HepG2 (cell line): ENCODE measurements around the gene AMELY. TPM values are rescaled to one million over a fixed set of nuclear protein-coding genes. Genes with fewer than 3 reads are reported as not detected.
A peak's percentile ranks its signal among the peaks of the same experiment; 100 is the strongest.

ENCODE experiments used
- EP300 ChIP-seq, 3 experiments: sonication (generic) in 1 of 3; formaldehyde crosslinking in 1 of 3; IDR thresholded peaks; 2 replicates each; pipeline versions ENCODE4 v1.5.1 to v1.6.1; 2011 to 2020; ENCODE audit warnings: low read depth in 2 of 3, low read length in 2 of 3, borderline replicate concordance in 1 of 3, improper control_type of control experiment in 1 of 3, mild to moderate bottlenecking in 1 of 3, missing genetic modification reagents in 1 of 3, moderate library complexity in 1 of 3
- GATAD2A ChIP-seq: IDR thresholded peaks from 2 replicates; pipeline ENCODE4 v1.6.1; 2016
- GPN1 ChIP-seq: sonication (generic); formaldehyde crosslinking; IDR thresholded peaks from 2 replicates; pipeline ENCODE4 v1.5.1; 2020; ENCODE audit warnings: missing genetic modification reagents, borderline replicate concordance
- GZF1 ChIP-seq: sonication (generic); formaldehyde crosslinking; IDR thresholded peaks from 2 replicates; pipeline ENCODE4 v1.5.1; 2020; ENCODE audit warnings: mild to moderate bottlenecking, missing genetic modification reagents
- MIER2 ChIP-seq: IDR thresholded peaks from 2 replicates; pipeline ENCODE4 v1.6.1; 2016; ENCODE audit warnings: missing biosample characterization, missing genetic modification reagents
- RARA ChIP-seq: IDR thresholded peaks from 2 replicates; pipeline ENCODE4 v1.6.1; 2016; ENCODE audit warnings: missing genetic modification reagents, missing compliant biosample characterization
- SKI ChIP-seq: fragments of 450-650 bp; IDR thresholded peaks from one replicate; pipeline ENCODE4 v1.6.1; 2018; ENCODE audit warnings: mild to moderate bottlenecking; ENCODE audit not compliant: partially characterized antibody
- SOX5 ChIP-seq: IDR thresholded peaks from 2 replicates; pipeline ENCODE4 v1.6.1; 2016; ENCODE audit warnings: borderline replicate concordance
- ZNF441 ChIP-seq: sonication (generic); formaldehyde crosslinking; IDR thresholded peaks from 2 replicates; pipeline ENCODE4 v1.7.0; 2021; ENCODE audit warnings: missing genetic modification reagents, borderline replicate concordance
- ZNF577 ChIP-seq: sonication (generic); formaldehyde crosslinking; IDR thresholded peaks from 2 replicates; pipeline ENCODE4 v1.4.0; 2020; ENCODE audit warnings: mild to moderate bottlenecking, low read depth, missing genetic modification reagents, borderline replicate concordance
- ZNF772 ChIP-seq: sonication (generic); formaldehyde crosslinking; IDR thresholded peaks from 2 replicates; pipeline ENCODE4 v1.5.0; 2020; ENCODE audit warnings: mild to moderate bottlenecking, missing genetic modification reagents
- ZSCAN22 ChIP-seq: sonication (generic); formaldehyde crosslinking; IDR thresholded peaks from 2 replicates; pipeline ENCODE4 v1.4.0; 2020; ENCODE audit warnings: mild to moderate bottlenecking, missing genetic modification reagents
- polyA plus RNA-seq, 8 experiments: library from polyadenylated mRNA; depleted of rRNA in 3 of 8; stranded (reverse) in 7 of 8; unstranded in 1 of 8; fragments of >200 nt; fragmentation: Illumina TruSeq in 4 of 8; extraction: Trizol in 4 of 8; gene quantifications; 2 replicates each; pipeline versions ENCODE4 v1.2.1 to v1.2.3, GENCODE V29; 2011 to 2016; ENCODE audit warnings: low read depth in 4 of 8, missing spikeins in 1 of 8, mixed read lengths in 1 of 8; ENCODE audit not compliant: insufficient read depth in 1 of 8
- total RNA-seq, 5 experiments: library from RNA; depleted of rRNA; stranded (reverse); fragments of >200 nt; fragmentation: Illumina TruSeq; extraction: Trizol; gene quantifications; 2 replicates each; pipeline ENCODE4 v1.2.3, GENCODE V29; 2016; ENCODE audit warnings: low read depth in 1 of 5
- TF ChIP-seq, protein P1 (sequence below): sonication (generic); formaldehyde crosslinking; IDR thresholded peaks from 2 replicates; pipeline ENCODE4 v1.5.1; 2020; ENCODE audit warnings: missing genetic modification reagents, mild to moderate bottlenecking, borderline replicate concordance
- TF ChIP-seq, protein P2 (sequence below): sonication (generic); formaldehyde crosslinking; IDR thresholded peaks from 2 replicates; pipeline ENCODE4; 2020; ENCODE audit warnings: missing genetic modification reagents, mild to moderate bottlenecking, borderline replicate concordance
- TF ChIP-seq, protein P3 (sequence below): IDR thresholded peaks from 2 replicates; pipeline ENCODE4 v1.6.1; 2016; ENCODE audit warnings: missing genetic modification reagents, missing compliant biosample characterization
- TF ChIP-seq, protein P4 (sequence below): sonication (generic); formaldehyde crosslinking; IDR thresholded peaks from 2 replicates; pipeline ENCODE4 v1.4.0; 2020; ENCODE audit warnings: missing genetic modification reagents, borderline replicate concordance
- TF ChIP-seq, protein P5 (sequence below), 2 experiments: sonication (generic) in 1 of 2; formaldehyde crosslinking in 1 of 2; IDR thresholded peaks; 2 replicates each; pipeline versions ENCODE4 v1.4.0 to v1.6.1; 2018 to 2020; ENCODE audit warnings: missing genetic modification reagents in 2 of 2, borderline replicate concordance in 1 of 2, low read depth in 1 of 2, mild to moderate bottlenecking in 1 of 2, missing biosample characterization in 1 of 2
- TF ChIP-seq, protein P6 (sequence below): sonication (generic); formaldehyde crosslinking; IDR thresholded peaks from 2 replicates; pipeline ENCODE4 v1.9.0; 2021; ENCODE audit warnings: missing genetic modification reagents, borderline replicate concordance

Gene AMELY
- total and polyA plus RNA-seq, 2 of the 13 experiments (the other 11 are each of a cell fraction or from before 2014, with no cell fraction given), result not detected

DNA sequence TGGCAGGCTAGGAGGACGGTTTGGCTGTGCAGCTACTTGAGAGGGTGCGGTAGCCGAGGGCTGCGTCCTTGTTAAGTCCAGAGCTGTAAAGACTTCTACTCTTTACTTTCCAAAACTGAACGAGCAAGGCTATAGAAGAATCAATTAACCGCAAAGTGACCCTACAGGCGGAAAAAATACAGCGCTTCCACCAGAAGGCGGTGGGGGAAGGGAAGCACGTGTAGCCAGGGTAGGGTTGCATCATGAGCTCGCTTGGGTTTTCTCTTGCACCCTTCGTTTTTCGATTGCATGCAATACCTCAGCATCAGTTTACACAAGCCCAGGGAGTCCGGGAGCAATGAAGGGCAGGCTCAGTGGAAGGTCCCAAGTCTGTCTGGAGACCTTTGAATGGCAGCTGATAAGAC, 2.4 kb downstream of the AMELY start (continued):
- TF ChIP-seq, protein P1, sequence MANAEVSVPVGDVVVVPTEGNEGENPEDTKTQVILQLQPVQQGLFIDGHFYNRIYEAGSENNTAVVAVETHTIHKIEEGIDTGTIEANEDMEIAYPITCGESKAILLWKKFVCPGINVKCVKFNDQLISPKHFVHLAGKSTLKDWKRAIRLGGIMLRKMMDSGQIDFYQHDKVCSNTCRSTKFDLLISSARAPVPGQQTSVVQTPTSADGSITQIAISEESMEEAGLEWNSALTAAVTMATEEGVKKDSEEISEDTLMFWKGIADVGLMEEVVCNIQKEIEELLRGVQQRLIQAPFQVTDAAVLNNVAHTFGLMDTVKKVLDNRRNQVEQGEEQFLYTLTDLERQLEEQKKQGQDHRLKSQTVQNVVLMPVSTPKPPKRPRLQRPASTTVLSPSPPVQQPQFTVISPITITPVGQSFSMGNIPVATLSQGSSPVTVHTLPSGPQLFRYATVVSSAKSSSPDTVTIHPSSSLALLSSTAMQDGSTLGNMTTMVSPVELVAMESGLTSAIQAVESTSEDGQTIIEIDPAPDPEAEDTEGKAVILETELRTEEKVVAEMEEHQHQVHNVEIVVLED (CRISPR knock-in tag), result no peak
- TF ChIP-seq, protein P2, sequence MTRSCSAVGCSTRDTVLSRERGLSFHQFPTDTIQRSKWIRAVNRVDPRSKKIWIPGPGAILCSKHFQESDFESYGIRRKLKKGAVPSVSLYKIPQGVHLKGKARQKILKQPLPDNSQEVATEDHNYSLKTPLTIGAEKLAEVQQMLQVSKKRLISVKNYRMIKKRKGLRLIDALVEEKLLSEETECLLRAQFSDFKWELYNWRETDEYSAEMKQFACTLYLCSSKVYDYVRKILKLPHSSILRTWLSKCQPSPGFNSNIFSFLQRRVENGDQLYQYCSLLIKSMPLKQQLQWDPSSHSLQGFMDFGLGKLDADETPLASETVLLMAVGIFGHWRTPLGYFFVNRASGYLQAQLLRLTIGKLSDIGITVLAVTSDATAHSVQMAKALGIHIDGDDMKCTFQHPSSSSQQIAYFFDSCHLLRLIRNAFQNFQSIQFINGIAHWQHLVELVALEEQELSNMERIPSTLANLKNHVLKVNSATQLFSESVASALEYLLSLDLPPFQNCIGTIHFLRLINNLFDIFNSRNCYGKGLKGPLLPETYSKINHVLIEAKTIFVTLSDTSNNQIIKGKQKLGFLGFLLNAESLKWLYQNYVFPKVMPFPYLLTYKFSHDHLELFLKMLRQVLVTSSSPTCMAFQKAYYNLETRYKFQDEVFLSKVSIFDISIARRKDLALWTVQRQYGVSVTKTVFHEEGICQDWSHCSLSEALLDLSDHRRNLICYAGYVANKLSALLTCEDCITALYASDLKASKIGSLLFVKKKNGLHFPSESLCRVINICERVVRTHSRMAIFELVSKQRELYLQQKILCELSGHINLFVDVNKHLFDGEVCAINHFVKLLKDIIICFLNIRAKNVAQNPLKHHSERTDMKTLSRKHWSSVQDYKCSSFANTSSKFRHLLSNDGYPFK, result no peak
- TF ChIP-seq, protein P3, sequence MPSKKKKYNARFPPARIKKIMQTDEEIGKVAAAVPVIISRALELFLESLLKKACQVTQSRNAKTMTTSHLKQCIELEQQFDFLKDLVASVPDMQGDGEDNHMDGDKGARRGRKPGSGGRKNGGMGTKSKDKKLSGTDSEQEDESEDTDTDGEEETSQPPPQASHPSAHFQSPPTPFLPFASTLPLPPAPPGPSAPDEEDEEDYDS (CRISPR knock-in tag), result no peak
- TF ChIP-seq, protein P4, sequence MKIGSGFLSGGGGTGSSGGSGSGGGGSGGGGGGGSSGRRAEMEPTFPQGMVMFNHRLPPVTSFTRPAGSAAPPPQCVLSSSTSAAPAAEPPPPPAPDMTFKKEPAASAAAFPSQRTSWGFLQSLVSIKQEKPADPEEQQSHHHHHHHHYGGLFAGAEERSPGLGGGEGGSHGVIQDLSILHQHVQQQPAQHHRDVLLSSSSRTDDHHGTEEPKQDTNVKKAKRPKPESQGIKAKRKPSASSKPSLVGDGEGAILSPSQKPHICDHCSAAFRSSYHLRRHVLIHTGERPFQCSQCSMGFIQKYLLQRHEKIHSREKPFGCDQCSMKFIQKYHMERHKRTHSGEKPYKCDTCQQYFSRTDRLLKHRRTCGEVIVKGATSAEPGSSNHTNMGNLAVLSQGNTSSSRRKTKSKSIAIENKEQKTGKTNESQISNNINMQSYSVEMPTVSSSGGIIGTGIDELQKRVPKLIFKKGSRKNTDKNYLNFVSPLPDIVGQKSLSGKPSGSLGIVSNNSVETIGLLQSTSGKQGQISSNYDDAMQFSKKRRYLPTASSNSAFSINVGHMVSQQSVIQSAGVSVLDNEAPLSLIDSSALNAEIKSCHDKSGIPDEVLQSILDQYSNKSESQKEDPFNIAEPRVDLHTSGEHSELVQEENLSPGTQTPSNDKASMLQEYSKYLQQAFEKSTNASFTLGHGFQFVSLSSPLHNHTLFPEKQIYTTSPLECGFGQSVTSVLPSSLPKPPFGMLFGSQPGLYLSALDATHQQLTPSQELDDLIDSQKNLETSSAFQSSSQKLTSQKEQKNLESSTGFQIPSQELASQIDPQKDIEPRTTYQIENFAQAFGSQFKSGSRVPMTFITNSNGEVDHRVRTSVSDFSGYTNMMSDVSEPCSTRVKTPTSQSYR (CRISPR knock-in tag), result peak; percentile 90
- TF ChIP-seq SOX5 (CRISPR knock-in tag) (no peak), MIER2 (CRISPR knock-in tag) (no peak), ZNF772 (CRISPR knock-in tag) (no peak), SKI (no peak), RARA (CRISPR knock-in tag) (no peak), GATAD2A (peak; percentile 41; the same call in 1 of the 2 replicates), ZSCAN22 (CRISPR knock-in tag) (no peak), EP300 (IDR thresholded peaks at IDR 0.05; ENCODE audit: low read depth in 2 of 2, low read length in 2 of 2) (peak in 1 of 2 experiments; percentile 81; a peak in 2 of 4 replicates), EP300 (CRISPR knock-in tag; IDR thresholded peaks at IDR 0.05; ENCODE audit: borderline replicate concordance) (no peak), GPN1 (CRISPR knock-in tag) (no peak), ZNF441 (CRISPR knock-in tag) (no peak), ZNF577 (CRISPR knock-in tag) (no peak), GZF1 (CRISPR knock-in tag) (peak; percentile 61; the same call in 1 of the 2 replicates)
- TF ChIP-seq, protein P5, sequence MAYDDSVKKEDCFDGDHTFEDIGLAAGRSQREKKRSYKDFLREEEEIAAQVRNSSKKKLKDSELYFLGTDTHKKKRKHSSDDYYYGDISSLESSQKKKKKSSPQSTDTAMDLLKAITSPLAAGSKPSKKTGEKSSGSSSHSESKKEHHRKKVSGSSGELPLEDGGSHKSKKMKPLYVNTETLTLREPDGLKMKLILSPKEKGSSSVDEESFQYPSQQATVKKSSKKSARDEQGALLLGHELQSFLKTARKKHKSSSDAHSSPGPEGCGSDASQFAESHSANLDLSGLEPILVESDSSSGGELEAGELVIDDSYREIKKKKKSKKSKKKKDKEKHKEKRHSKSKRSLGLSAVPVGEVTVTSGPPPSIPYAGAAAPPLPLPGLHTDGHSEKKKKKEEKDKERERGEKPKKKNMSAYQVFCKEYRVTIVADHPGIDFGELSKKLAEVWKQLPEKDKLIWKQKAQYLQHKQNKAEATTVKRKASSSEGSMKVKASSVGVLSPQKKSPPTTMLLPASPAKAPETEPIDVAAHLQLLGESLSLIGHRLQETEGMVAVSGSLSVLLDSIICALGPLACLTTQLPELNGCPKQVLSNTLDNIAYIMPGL (CRISPR knock-in tag; IDR thresholded peaks at IDR 0.05; ENCODE audit: borderline replicate concordance in 1 of 2, low read depth in 1 of 2), result no peak
- TF ChIP-seq, protein P6, sequence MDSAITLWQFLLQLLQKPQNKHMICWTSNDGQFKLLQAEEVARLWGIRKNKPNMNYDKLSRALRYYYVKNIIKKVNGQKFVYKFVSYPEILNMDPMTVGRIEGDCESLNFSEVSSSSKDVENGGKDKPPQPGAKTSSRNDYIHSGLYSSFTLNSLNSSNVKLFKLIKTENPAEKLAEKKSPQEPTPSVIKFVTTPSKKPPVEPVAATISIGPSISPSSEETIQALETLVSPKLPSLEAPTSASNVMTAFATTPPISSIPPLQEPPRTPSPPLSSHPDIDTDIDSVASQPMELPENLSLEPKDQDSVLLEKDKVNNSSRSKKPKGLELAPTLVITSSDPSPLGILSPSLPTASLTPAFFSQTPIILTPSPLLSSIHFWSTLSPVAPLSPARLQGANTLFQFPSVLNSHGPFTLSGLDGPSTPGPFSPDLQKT (CRISPR knock-in tag), result no peak
